HG02798 (cell line): ENCODE measurements around the gene OR4K1.
"Not testable (repeated sequence)": the region's sequence is repeated elsewhere in the genome, so short reads cannot be mapped to it uniquely, and the experiment has no call there.

Source experiments
- ATAC-seq: cut with Tn5 transposase; IDR thresholded peaks from one replicate; pipeline ENCODE4 v1.9.1; 2021; ENCODE audit warnings: mild to moderate bottlenecking; ENCODE audit not compliant: unreplicated experiment, poor library complexity

Gene OR4K1, protein sequence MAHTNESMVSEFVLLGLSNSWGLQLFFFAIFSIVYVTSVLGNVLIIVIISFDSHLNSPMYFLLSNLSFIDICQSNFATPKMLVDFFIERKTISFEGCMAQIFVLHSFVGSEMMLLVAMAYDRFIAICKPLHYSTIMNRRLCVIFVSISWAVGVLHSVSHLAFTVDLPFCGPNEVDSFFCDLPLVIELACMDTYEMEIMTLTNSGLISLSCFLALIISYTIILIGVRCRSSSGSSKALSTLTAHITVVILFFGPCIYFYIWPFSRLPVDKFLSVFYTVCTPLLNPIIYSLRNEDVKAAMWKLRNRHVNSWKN

DNA sequence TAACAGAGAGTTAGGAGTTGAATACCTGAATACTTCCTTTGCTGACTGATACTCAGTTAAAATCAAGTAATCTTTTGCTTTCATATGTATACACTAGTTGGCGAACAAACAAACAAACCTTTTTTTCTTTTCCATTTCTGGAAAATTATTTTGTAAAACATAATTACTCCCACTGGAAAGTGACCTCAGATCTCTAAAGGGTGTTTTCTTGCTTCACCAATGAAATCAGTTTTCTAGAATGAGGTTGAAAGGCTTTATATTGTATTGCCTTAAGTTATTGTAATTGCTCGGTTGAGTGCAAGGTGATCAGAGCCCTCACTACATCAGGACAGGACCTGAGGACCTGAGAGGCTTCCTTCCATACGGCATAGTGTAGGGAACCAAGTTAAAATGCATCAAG lies at the start of gene OR4K1:
Gene OR4K1 (plus strand): TSS at position 301 of the 400 bp plus-strand sequence. CDS start 4,750 bp downstream, outside the sequence.
- no peak for ATAC-seq

GRCh38 chr14:19895282-19895681 lies 35.4 kb upstream of the OR4K1 start:
- ATAC-seq = no peak

GRCh38 chr14:19900999-19901398 lies 29.7 kb upstream of the OR4K1 start:
- ATAC-seq = no peak

DNA sequence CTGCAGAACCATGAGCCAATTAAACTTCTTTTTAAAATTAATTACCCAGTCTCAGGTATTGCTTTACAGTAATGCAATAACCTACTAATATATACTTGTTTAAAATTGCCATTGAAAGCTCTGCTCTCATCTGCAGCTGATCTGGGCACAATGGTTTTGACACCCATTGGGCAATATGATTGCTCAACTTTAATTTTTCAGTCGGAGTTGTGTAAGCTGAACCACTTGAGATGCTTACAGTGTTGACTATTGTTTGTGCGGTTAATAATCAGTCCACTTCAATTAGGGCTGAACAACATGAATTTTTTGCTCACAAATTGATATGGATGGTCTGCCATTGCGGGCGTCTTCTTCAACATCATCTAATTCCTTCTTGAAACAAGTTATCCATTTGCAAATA lies 28.3 kb upstream of the OR4K1 start:
- ATAC-seq = no peak

DNA sequence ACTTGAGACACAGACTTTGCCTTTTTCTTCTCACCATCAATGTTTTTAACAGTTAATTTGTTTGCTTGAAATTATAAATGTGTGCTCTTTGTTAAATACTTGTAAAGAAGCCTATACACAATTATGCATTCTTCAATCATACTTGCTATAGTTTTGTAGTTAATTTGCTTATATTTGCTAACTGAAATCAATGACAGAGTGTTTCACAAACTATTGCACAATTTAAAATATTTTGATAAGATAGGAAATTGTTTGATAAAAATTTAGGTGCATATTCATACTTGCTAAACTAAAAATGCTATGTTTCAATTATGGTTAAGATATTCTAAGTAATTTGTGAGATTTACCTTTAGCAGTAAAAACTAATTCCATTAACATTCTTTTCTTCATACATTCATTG lies 24.1 kb upstream of the OR4K1 start:
- no peak for ATAC-seq

GRCh38 chr14:19911114-19911513 lies 19.6 kb upstream of the OR4K1 start:
- no peak for ATAC-seq

DNA sequence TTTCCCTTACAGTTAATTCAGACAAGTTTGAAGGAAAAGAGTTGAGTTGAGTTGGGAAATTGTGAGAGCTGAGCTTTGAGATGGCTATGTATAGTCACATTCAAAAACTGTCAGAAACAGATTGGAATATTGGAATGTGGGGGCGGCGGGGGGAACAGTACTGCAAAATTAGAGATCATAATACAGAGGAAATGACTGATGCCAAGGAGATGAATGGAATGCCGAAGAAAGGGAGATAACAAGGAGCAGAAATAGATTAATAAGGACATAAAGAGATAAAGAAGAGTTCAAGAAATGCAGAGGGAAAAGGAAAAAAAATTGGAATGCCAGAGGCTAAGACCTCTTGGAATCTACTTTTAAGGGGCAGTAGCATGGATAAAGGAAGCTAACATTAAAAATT lies 13.5 kb upstream of the OR4K1 start:
- ATAC-seq = no peak

DNA sequence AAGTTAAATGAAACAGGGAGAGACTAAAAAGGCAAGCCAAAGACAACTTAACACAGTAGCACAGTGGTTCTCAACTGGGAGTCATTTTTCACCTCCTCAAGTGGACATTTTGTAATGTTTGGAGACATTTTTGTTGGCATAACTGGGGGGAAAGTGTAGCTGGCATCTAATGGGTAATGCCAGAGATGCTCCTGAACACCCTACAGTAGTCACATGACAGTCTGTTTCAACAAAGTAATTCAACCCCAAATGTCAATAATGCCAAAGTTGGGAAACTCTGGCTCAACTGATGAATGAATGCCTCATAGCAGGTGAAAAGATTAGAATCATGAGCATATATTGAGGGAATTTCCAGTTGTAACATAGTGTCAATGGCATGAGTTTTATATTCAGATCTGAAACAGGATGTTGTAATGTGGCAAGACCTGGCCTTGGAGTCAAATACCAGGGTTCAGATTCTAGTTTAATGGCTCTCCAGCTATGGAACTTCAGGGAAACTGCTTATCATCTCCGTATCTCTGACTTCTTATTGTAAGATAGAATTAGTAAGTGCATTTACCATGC lies 12.7 kb upstream of the OR4K1 start:
- ATAC-seq = no peak

DNA sequence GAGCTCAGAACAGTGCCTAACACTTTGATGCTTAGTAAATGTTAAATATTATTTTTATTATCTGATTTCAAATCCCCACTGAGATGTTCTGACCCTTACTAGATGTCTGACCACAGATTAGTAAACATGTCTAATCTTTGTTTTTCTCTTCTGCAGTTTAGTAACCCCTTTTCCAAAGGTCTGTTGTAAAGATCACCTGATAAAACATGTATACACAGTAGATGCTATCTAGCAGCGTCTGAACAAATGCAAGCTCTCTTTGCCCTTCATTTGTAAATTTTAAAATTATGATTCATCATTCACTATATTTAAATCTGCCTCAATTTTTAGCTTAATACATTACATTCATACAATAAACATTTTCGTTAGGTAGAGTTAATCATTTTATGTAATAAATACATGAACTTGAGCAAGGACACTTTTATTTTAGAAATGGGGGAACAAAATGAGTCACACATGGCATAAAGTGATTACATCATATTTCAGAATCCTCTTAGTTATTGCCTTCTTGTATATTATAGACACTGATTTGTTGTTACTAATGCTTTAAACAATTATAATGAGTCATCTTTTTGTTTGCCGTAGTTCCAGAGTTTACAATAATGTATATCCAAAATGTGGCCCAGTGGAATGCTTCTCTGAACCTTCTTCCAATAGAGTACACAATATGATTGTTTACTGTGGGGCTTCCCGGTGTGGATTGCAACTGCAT lies 12.0 kb upstream of the OR4K1 start:
- no peak for ATAC-seq

DNA sequence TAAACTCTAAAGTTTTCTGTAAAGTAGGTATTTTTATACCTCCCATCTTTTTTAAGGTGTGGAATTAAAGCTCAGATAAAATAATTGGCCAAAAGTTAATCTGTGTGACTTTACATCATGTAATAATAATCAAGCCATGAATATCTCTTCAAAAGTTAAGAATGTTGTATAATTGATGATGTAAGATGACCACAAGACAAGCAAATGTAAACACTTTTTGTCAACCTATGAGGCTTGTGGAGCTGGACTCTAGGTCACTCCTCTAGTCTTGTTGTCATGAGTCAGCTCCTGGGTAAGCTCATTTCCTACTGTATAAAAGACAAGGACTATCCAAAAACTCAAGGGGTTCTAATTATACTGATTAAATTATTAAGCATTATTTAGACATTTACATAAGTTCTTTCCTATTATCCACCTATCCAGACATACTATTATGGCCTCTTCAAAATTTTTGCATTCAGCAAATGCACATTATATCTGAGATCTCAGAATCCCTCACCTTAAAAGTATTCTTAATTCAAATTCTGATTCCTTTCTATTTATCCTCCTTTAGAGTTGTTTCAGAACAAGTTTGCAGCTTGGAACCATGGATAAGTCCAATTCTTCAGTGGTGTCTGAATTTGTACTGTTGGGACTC lies 10.6 kb upstream of the OR4K1 start, which contains the start of gene OR4K5:
Gene OR4K5 (plus strand): TSS at position 587 of the 637 bp plus-strand sequence. CDS start 0 bp downstream, at position 587.
- no peak for ATAC-seq

GRCh38 chr14:19941668-19942067 lies 11.0 kb downstream of the OR4K1 start:
- ATAC-seq = no peak

- ATAC-seq = no peak
These were observed 16.8 kb downstream of the OR4K1 start for GRCh38 chr14:19947413-19948090.

GRCh38 chr14:19949218-19949617 lies 18.5 kb downstream of the OR4K1 start:
- ATAC-seq = no peak

GRCh38 chr14:19969735-19970134 lies 39.0 kb downstream of the OR4K1 start:
- not testable (repeated sequence) for ATAC-seq

DNA sequence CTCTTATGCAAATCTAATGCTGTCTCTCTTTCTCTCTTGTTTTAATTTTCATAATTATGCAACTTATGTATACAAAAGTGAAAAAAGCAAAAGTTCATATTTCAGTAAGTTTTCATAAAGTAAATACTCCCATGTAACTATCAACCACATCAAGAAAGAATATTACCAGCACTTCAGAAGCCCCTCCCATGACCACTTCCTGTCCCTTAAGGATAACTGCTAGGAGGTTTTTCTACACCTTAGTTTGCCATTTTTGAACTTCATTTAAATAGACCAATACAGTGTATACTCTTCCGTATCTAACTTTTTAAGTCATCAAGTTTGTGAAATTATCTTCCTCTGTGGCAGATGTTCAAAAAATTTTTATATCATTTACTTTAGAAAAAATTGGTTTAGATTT lies 44.1 kb downstream of the OR4K1 start:
- no peak for ATAC-seq

GRCh38 chr14:19975291-19975690 lies 44.6 kb downstream of the OR4K1 start, which contains the start of gene OR4K15:
Gene OR4K15, plus strand, starts transcription at chr14:19975591. Its CDS starts 0 bp downstream, at chr14:19975591.
- no peak for ATAC-seq
